Posterior vena cava (tissue), 2 donors: Measurements from ENCODE around the gene OSGEPL1. TPM values are rescaled to one million over a fixed set of nuclear protein-coding genes. Genes with fewer than 3 reads are reported as not detected.
"Not testable (repeated sequence)": the region's sequence is repeated elsewhere in the genome, so short reads cannot be mapped to it uniquely, and the experiment has no call there.

Experiments
- DNase-seq: peaks from one replicate; pipeline ENCODE4 v3.0.0-alpha.2; 2020; ENCODE audit warnings: low spot score
- intact Hi-C, 2 donors: fragments of 100-400 bp; cut with DNase I; formaldehyde crosslinking; loops; one replicate each; pipeline versions ENCODE4 v1.14.1 to v1.14.2; 2022 to 2023
- long read RNA-seq, 2 donors: library from polyadenylated mRNA; unstranded; transcript quantifications; one replicate each; pipeline ENCODE4 v2.0.0, GENCODE V29; 2020 to 2021
- total RNA-seq, 2 donors: library from RNA; stranded (reverse); fragmentation: NEBNext Ultra II Directional; extraction: Animal tissue kit (Norgen Biotek cat#: 25700); gene quantifications; one replicate each; pipeline ENCODE4 v1.2.1, GENCODE V29; 2021
- donor health status: DM: yes; HTN: yes; CAD: no.
- donor health status: DM: yes; HTN: yes; CAD: no.

The OSGEPL1 gene
- total RNA-seq, result 1 to 10 TPM; 4.4 to 5.6 TPM
- long read RNA-seq, donor 1, partial matches to known transcripts, result 0 of 2 reads
- long read RNA-seq, donor 1, other reads (novel, unspliced or antisense), result 2 of 2 reads
- long read RNA-seq, donor 2, partial matches to known transcripts, result 0 of 2 reads
- long read RNA-seq, donor 2, other reads (novel, unspliced or antisense), result 1 of 2 reads

- peak; percentile 98 for DNase-seq
- intact Hi-C loops, result no loop called here
These were observed at the start of gene OSGEPL1 for GRCh38 chr2:189762551-189763298. Gene OSGEPL1 (minus strand): TSS chr2:189762792. CDS start chr2:189761640, 1,152 bp downstream.

GRCh38 chr2:189803431-189803830, 40.8 kb upstream of the OSGEPL1 start:
- intact Hi-C loops, result no loop called here
- no peak for DNase-seq

- DNase-seq, result no peak
- intact Hi-C loops, result no loop called here
These were observed 39.9 kb upstream of the OSGEPL1 start for GRCh38 chr2:189802396-189802912.

GRCh38 chr2:189799531-189799930, 36.9 kb upstream of the OSGEPL1 start:
- no peak for DNase-seq
- intact Hi-C loops, result no loop called here

- no peak for DNase-seq
- intact Hi-C loops, result no loop called here
These were observed 36.4 kb upstream of the OSGEPL1 start for GRCh38 chr2:189799030-189799331.

GRCh38 chr2:189798312-189799029, 35.9 kb upstream of the OSGEPL1 start:
- intact Hi-C loops, result no loop called here
- no peak for DNase-seq

- no peak for DNase-seq
- intact Hi-C loops, result no loop called here
These were observed 35.3 kb upstream of the OSGEPL1 start for GRCh38 chr2:189797902-189798301.

GRCh38 chr2:189794310-189794709, 31.7 kb upstream of the OSGEPL1 start:
- intact Hi-C loops, result no loop called here
- no peak for DNase-seq

GRCh38 chr2:189791338-189792042, 28.9 kb upstream of the OSGEPL1 start:
- DNase-seq, result no peak
- intact Hi-C loops, result no loop called here

- intact Hi-C loops, result no loop called here
- peak; percentile 99 for DNase-seq
These were observed 21.6 kb upstream of the OSGEPL1 start, which contains the start of the genes ORMDL1 and PMS1 for GRCh38 chr2:189783927-189784867. Gene ORMDL1 (minus strand): TSS chr2:189784339. CDS start chr2:189782595, 1,744 bp downstream. Gene PMS1 (plus strand): TSS chr2:189784450. CDS start chr2:189791810, 7,360 bp downstream.

- intact Hi-C loops, result no loop called here
- DNase-seq, result no peak
These were observed 20.9 kb upstream of the OSGEPL1 start for GRCh38 chr2:189783451-189783926.

GRCh38 chr2:189782221-189782671, 19.7 kb upstream of the OSGEPL1 start:
- DNase-seq, result no peak
- intact Hi-C loops, result no loop called here

- intact Hi-C loops, result no loop called here
- no peak for DNase-seq
These were observed 9.6 kb upstream of the OSGEPL1 start for GRCh38 chr2:189772212-189772611.

- no peak for DNase-seq
- intact Hi-C loops, result no loop called here
These were observed 8.2 kb upstream of the OSGEPL1 start for GRCh38 chr2:189770590-189771322.

GRCh38 chr2:189763908-189764661, 1.5 kb upstream of the OSGEPL1 start:
- intact Hi-C loops, result no loop called here
- no peak for DNase-seq

- intact Hi-C loops, result no loop called here
- no peak for DNase-seq
These were observed 402 bp downstream of the OSGEPL1 start for GRCh38 chr2:189762229-189762550.

GRCh38 chr2:189760154-189760553, 2.4 kb downstream of the OSGEPL1 start:
- DNase-seq, intact Hi-C loops: not testable (repeated sequence)
